Measurements from ENCODE around the gene ENTPD8.

ENTPD8 gene, protein sequence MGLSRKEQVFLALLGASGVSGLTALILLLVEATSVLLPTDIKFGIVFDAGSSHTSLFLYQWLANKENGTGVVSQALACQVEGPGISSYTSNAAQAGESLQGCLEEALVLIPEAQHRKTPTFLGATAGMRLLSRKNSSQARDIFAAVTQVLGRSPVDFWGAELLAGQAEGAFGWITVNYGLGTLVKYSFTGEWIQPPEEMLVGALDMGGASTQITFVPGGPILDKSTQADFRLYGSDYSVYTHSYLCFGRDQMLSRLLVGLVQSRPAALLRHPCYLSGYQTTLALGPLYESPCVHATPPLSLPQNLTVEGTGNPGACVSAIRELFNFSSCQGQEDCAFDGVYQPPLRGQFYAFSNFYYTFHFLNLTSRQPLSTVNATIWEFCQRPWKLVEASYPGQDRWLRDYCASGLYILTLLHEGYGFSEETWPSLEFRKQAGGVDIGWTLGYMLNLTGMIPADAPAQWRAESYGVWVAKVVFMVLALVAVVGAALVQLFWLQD

DNA sequence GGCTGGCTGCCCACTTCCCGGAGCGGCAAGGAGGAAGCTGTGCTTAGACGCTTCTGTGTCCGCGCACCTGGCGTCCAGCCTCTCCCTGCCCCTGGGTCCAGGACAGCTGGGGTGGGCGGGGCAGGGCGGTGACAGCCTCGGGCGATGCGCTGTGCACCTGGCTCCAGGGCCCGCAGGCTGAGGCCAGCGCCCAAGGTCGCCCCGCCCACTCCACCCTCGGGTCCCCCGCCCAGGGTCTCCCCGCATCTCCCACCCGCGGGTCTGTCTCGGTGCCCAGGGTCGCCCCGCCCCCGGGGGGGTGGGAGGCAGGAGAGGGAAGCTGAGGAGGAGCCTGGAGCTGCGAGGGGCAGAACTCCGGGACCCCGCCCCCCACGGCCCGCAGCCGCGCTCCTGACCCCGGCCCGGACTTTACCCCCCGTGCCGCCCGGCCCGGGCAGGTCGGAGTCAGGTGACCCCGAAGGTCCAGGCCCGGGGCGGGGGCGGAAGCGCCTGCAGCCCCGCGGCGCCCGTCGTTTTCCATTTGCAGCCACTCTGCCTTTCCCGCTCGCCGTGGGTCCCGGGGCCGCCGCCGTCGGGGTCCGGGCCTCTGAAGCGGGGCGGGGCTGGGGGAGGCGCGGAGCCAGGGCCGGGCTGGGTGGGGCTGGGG is at the start of gene ENTPD8:
ENTPD8 (minus strand) TSS at position 69 of the 646 bp plus-strand sequence. CDS start 3,072 bp downstream, outside the sequence.
- H3K4me3 ChIP-seq (ENCODE audit: low read depth, low read length), result no peak within 1 kb of the TSS
- peak; percentile 48 for DNase-seq (ENCODE audit: low read depth)
- TF ChIP-seq MYC (IDR thresholded peaks at IDR 0.05; ENCODE audit: low read depth, low read length), result no peak
- TF ChIP-seq, protein P1, sequence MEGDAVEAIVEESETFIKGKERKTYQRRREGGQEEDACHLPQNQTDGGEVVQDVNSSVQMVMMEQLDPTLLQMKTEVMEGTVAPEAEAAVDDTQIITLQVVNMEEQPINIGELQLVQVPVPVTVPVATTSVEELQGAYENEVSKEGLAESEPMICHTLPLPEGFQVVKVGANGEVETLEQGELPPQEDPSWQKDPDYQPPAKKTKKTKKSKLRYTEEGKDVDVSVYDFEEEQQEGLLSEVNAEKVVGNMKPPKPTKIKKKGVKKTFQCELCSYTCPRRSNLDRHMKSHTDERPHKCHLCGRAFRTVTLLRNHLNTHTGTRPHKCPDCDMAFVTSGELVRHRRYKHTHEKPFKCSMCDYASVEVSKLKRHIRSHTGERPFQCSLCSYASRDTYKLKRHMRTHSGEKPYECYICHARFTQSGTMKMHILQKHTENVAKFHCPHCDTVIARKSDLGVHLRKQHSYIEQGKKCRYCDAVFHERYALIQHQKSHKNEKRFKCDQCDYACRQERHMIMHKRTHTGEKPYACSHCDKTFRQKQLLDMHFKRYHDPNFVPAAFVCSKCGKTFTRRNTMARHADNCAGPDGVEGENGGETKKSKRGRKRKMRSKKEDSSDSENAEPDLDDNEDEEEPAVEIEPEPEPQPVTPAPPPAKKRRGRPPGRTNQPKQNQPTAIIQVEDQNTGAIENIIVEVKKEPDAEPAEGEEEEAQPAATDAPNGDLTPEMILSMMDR (IDR thresholded peaks at IDR 0.05; ENCODE audit: low read depth, low read length), result no peak
- TF ChIP-seq, protein P2, sequence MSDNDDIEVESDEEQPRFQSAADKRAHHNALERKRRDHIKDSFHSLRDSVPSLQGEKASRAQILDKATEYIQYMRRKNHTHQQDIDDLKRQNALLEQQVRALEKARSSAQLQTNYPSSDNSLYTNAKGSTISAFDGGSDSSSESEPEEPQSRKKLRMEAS (IDR thresholded peaks at IDR 0.05; ENCODE audit: low read depth, low read length), result no peak
- TF ChIP-seq POLR2A (IDR thresholded peaks at IDR 0.05; ENCODE audit: extremely low read depth, insufficient read length), result no peak

DNA sequence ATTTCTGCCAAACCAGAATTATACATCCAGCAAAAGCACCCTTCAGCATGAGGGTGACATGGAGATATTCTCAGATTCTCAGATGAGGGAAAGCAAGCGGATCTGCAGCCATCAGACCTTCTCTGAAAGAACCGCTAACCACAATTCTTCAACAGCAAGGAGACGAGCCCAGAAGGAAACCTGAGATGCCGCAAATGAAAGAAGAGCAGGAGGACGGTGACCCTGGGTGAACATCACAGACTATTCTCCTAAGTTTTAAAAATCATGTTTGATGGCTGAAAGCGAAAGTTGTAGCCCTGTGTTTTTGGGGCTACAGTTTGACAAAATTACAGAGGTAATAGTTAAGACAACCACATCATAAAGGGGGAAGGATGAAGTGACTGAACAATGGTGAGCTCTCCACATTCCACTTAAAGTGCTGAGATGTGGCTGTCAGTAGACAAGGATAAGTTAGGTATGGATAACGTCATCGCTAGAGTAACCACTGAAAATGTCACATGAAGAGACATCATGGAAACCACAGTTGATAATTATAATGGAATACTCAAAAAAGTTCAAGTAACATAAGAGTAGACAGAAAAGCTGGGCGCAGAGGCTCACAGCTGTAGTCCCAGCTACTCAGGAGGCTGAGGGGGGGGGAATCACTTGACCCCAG is 49.5 kb upstream of the ENTPD8 start:
- no peak for DNase-seq (ENCODE audit: low read depth)
- TF ChIP-seq, protein P2 (IDR thresholded peaks at IDR 0.05; ENCODE audit: low read depth, low read length), result no peak
- TF ChIP-seq, protein P1 (IDR thresholded peaks at IDR 0.05; ENCODE audit: low read depth, low read length), result no peak
- TF ChIP-seq MYC (IDR thresholded peaks at IDR 0.05; ENCODE audit: low read depth, low read length) (no peak), POLR2A (IDR thresholded peaks at IDR 0.05; ENCODE audit: extremely low read depth, insufficient read length) (no peak)
- no peak overlapping the region for H3K4me3 ChIP-seq (ENCODE audit: low read depth, low read length)

DNA sequence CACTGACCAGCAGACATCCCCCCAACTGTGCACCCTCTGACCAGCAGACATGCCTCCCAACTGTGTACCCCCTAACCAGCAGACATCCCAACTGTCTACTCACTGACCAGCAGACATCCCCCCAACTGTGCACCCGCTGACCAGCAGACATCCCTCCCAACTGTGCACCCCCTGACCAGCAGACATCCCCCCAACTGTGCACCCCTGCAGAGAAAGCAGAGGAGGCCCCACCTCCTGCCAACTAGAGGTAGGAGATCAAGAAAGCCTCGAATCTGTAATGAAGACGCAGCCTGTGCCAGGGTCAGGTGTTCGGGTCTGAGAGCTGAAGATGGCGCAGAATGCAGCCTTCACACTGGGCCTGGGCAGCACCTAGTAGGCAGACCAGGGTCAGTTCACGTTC is 47.7 kb upstream of the ENTPD8 start:
- no peak for DNase-seq (ENCODE audit: low read depth)
- H3K4me3 ChIP-seq (ENCODE audit: low read depth, low read length), result no peak overlapping the region
- TF ChIP-seq MYC (IDR thresholded peaks at IDR 0.05; ENCODE audit: low read depth, low read length) (no peak), POLR2A (IDR thresholded peaks at IDR 0.05; ENCODE audit: extremely low read depth, insufficient read length) (no peak)
- TF ChIP-seq, protein P1 (IDR thresholded peaks at IDR 0.05; ENCODE audit: low read depth, low read length), result no peak
- TF ChIP-seq, protein P2 (IDR thresholded peaks at IDR 0.05; ENCODE audit: low read depth, low read length), result no peak

DNA sequence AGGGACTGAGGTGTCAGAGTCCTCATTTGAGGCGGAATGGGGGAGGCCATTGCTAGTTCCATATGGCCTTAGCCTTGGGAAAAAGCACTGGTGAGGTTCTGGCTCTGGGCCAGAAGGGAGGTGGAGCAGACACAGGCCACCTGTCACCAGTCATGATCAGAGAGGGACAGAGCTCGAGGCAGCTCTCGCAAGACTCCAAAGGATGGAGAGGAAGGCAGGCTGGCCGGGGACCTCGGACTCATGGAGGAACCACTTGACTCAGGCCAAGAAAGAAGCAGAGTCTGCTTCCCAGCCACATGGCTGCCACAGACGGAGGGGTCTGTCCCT is 47.1 kb upstream of the ENTPD8 start:
- TF ChIP-seq, protein P2 (IDR thresholded peaks at IDR 0.05; ENCODE audit: low read depth, low read length), result no peak
- TF ChIP-seq, protein P1 (IDR thresholded peaks at IDR 0.05; ENCODE audit: low read depth, low read length), result no peak
- TF ChIP-seq POLR2A (IDR thresholded peaks at IDR 0.05; ENCODE audit: extremely low read depth, insufficient read length), result no peak
- TF ChIP-seq MYC (IDR thresholded peaks at IDR 0.05; ENCODE audit: low read depth, low read length), result no peak
- H3K4me3 ChIP-seq (ENCODE audit: low read depth, low read length), result no peak overlapping the region
- DNase-seq (ENCODE audit: low read depth), result no peak

DNA sequence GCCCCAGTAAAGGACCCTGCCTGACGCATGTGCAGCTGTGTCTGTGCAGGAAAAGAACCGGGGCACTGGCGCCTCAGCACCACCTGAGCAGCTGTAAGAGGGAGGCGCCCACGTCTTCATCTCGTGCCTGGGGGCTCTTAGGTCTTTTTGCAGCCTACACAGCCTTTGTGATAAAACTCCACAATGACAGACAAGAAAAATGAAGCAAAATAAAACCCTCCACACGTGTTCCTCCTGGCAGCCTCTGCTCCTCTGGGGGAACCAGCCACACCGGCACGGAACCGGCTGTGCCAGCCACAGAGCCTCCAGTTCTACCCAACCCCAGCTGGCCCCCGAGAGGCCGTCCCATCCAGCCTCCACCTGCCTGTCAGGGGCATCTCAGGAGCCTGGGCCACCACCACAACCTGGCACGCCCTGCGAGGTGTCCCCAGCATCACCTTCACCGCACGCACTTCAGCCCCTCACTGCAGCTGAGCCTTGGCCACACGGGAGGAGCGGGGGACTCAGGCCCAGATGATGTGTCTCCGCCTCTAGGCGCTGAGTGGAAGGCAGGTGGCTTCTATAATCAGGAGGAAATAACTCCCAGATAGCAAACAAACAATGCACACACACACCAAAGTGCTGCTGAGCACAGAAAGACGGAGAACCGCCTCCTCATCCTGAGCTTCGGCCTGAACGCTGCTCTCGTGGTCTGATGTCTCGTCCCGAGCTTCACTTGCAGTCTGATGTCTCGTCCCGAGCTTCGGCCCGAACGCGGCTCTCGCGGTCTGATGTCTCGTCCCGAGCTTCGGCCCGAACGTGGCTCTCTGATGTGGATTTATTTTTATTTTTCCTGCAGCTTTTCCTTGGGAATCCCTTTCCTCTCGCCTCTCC is 46.5 kb upstream of the ENTPD8 start:
- no peak overlapping the region for H3K4me3 ChIP-seq (ENCODE audit: low read depth, low read length)
- DNase-seq (ENCODE audit: low read depth), result no peak
- TF ChIP-seq, protein P1 (IDR thresholded peaks at IDR 0.05; ENCODE audit: low read depth, low read length), result no peak
- TF ChIP-seq POLR2A (IDR thresholded peaks at IDR 0.05; ENCODE audit: extremely low read depth, insufficient read length) (no peak), MYC (IDR thresholded peaks at IDR 0.05; ENCODE audit: low read depth, low read length) (no peak)
- TF ChIP-seq, protein P2 (IDR thresholded peaks at IDR 0.05; ENCODE audit: low read depth, low read length), result no peak
